GM19025 (cell line): ENCODE measurements around the gene NDUFS6.
A peak's percentile ranks its signal among the peaks of the same experiment; 100 is the strongest.
"Not testable (repeated sequence)": the region's sequence is repeated elsewhere in the genome, so short reads cannot be mapped to it uniquely, and the experiment has no call there.

ENCODE experiments used
- ATAC-seq: cut with Tn5 transposase; IDR thresholded peaks from one replicate; pipeline ENCODE4 v1.9.1; 2021; ENCODE audit warnings: mild to moderate bottlenecking, low read depth, moderate library complexity; ENCODE audit not compliant: unreplicated experiment

Gene NDUFS6

GRCh38 chr5:1827886-1828397, 26.7 kb downstream of the NDUFS6 start:
- peak; percentile 69 for ATAC-seq

- ATAC-seq, result no peak
Observed at GRCh38 chr5:1830571-1831228, 29.5 kb downstream of the NDUFS6 start.

DNA sequence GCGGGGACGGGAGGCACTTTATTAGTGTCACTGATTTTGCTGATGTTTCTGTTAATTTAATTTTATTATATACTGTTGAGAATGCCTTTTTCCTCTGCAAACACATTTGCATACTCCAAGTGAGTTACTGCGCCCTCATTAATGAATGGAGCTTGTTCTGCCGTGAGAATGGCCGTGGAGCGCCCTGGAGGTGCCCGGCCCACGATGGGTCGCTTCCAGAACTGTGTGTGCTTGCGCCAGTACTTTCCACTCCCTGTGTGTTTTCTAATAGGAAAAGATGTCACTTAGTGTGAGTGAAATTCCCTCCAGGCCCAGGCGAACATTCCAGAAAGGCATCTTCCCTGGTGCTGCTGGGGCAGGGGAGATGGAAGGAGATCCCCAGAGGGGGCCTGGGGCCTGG, 30.1 kb downstream of the NDUFS6 start:
- ATAC-seq, result no peak

DNA sequence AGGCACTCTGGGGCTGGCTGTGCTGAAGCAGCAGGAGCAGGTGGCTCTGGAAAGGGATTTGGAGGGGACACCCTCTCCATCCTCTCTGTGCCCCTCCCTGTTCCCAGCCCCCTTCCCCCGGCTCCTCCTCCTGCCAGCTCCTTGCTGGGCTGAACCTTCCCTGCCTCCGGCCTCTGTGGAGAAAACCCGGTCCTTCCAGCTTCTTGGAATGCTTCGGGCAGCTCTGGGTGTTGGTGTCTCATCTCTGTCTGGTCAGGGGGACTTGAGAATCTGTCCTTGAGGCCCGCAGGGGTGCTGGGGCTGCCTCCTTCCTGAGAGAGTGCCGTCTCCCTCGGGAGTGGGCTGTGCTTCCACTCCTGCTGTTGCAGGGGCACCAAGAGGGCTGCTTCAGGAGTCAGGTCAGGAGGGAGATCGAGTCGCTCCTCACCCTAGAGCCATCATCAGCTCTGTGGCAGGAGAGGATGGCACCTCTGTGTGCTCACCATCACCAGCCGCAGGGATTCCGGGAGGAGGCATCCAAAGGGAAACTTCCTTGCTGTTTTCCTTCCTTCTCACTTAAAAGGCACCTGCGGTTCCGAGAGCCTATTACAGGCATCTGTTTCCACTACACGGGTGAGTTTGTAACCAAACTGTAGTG, 30.6 kb downstream of the NDUFS6 start:
- ATAC-seq, result no peak

GRCh38 chr5:1832511-1833250, 31.5 kb downstream of the NDUFS6 start:
- no peak for ATAC-seq

DNA sequence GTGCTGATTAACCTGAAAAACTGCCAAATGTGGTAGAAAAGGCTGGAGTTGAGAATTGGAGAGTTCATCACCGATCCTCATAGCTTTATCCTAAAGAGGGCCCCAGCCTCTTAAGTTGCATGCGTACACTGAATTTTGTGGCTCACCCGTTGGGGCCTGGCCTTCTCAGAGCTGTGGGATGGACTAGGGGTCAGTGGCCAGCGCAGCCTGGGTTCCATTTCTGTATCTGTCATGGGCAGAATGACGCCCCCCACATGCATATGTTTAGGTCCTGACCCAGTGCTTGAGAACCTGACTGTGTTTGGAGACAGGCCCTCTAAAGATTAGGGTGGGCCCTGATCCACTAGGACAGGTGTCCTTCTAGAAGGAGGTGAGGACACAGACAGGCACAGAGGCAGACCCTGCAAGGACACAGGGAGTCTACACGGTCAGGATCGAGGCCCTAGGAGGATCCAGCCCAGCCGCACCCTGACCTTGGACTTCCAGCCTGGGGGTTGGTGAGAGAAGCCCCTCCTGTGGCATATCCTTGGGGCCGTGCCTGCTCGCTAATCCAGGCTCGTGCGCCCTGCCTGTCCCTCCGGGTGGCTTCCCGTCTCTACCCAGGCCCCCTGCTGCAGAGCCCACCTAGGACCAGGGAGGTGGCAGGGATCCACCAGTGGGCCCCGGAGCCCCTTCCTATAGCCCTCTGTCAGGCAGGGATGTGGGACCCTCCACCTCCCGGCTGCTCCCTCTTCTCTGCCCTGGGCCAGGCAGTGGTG, 32.2 kb downstream of the NDUFS6 start:
- no peak for ATAC-seq

- no peak for ATAC-seq
Observed at GRCh38 chr5:1834022-1834551, 32.9 kb downstream of the NDUFS6 start.

DNA sequence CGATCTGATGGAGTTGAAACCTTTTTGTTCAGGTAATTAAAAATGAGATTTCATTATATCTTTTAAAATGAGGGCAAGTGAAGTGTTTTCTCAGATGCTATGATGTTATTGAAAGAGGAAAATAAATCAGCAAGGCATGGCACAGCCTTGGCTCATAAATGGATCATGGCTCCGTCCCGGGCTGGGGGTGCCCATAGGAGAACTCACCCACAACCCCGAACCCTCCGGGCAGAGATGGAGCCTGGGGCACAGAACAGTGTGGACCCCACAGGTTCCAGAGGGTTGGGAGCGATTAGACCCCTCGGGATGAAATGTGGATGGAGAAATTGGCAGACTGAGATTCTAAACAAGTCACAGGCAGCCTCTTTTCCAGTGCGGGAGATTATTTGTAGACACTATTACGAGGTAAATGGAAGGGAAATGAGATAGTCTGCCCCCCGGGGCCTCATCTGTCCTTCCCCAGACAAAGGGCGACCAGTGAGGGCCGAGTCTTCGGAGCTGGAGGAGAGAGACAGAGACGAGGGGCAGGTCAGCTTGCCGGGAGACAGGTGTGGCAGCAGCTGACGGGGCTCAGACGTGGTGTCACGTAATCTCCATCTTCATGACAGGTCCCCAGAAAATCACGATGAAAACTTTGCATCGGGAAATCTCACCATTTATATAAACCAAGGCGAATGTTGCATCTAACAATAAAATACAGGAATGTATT, 33.7 kb downstream of the NDUFS6 start:
- ATAC-seq, result no peak

- ATAC-seq, result no peak
Observed at GRCh38 chr5:1835431-1835830, 34.2 kb downstream of the NDUFS6 start.

DNA sequence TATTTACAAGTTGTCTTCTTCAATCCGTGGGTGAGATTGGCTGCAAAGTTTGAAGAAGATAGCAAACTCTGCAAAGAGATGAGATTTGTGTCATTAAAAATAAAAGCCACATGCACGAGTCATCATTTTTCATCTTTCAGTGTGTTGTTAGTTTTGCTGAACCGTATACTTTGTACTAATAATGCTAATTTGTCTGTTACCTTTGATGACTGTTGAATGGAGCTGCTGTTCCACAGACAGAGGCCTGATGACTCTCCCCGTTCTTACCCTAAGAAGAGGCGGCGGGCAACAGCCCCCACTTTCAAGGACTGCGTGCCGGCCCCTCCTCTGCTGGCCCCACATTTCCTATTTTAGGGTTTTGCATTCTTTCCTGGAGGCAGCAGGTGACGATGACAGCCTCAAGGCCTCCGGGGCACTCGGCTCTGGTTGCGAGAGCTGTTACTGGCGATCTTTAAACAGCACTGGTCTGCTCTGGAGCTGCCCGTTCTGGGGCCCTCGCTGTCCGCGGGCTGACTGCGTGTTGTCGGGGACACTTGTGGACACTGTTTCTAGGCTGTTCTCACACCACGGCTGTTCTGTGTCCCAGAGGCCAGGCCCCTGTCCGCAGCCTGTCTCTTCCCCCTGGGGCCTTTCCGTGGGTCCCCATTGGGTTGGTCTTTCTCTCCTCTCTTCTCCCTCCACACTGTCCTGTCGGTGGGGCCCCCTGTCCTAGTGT, 35.1 kb downstream of the NDUFS6 start:
- no peak for ATAC-seq

DNA sequence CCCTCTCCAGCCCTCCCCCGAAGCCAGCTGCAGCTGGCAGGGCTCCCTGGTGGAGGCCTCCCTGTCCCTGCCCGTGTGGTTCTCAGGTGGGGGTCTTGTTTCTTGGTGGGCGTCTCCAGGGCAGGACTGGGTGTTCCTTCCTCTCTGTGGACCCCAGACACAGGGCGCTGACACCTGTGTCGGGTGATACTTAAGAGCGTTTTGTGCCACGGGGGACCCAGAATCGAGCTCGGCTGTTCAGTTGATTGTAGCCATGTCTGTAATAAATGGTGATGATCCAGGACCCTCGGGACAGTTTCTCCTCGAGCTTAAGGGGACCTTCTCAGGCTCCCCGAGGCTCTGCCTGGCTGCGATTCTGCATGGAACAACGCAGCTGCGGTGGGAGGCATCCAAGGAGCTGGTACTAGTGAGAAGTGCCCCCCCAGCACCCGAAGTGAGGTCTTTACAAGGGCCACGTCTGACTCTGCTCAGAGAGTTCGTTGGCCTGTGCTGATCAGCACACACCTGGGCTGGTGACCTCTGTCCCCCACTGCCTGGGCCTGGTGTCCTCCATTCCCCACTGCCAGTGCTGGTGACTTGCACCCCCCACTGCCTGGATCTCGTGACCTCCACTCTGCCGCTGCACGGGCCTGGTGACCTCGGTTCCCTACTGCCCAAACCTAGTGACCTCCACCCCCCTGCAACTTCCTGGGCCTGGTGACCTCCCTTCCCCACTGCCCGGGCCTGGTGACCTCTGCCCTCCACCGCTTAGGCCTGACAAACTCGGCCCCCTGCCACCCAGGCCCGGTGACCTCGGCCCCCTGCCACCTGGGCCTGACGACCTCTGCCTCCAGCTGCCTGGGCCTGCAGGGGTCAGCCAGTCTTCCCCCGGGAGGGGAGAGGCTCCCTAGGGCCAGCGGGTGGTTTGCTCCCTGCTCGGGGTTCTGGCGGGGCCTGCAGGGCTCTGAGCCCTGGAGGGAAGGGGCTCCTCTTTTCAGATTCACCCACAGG, 36.0 kb downstream of the NDUFS6 start:
- ATAC-seq, result no peak

GRCh38 chr5:1838013-1838412, 36.8 kb downstream of the NDUFS6 start:
- ATAC-seq, result no peak

DNA sequence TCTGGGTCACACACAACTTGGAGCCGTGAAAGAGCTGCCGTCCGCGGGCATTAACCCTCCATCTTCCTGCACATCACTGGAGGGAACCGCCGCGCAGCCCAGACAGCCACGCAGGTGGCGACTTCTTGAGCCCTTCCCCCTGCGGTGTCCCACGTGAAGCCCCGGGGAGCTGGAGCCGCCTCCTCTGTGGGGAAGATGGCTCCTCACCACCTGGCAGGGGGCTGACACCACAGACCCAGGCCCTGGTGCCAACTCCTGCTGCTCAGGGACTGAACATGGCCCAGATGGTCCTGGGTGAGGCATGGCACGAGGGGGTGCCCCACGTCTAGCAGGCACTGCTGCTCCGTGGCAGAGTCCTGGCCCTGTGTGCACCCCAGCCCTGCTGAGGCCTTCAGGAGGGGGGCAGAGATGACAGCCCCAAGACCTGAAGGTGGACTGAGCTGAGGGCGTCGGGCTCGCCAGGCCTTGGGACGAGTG, 38.9 kb downstream of the NDUFS6 start:
- ATAC-seq, result no peak

DNA sequence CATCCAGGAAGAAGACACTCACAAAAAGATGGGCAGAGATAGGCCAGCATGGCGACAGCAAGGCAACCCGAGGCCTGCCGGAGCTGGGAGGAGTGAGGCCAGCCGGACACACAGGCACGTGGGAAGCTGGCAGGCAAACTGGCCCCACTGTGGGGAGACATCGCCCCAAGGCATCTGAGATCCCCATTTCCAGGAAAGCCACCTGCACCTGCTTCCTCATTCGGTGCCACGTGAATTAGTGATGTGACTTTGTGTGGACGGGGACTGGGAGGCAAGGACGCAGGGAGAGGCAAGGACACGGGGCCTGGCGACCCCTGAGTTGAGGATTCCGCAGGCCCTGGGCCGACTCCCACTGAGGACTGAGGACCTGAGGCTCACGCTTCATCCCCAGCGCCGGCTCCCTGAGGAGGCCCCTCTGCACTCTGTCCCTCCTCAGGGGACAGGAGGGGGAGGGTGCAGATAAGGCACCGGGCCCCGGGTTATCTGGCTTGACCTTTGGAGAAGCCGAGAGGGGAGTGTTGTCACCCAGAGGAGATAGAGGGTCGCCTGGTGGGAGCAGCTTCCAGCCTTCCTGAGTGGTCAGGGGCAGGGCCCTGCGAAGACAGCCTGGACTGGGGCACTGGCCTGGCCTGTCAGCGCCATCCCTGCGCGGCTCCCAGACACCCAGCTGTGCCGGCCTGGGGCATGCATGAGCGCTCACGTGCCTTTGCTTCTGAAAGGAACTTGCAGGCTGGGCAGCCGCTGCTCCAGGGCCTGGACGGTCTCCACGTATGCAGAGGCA, 39.7 kb downstream of the NDUFS6 start:
- ATAC-seq, result no peak

DNA sequence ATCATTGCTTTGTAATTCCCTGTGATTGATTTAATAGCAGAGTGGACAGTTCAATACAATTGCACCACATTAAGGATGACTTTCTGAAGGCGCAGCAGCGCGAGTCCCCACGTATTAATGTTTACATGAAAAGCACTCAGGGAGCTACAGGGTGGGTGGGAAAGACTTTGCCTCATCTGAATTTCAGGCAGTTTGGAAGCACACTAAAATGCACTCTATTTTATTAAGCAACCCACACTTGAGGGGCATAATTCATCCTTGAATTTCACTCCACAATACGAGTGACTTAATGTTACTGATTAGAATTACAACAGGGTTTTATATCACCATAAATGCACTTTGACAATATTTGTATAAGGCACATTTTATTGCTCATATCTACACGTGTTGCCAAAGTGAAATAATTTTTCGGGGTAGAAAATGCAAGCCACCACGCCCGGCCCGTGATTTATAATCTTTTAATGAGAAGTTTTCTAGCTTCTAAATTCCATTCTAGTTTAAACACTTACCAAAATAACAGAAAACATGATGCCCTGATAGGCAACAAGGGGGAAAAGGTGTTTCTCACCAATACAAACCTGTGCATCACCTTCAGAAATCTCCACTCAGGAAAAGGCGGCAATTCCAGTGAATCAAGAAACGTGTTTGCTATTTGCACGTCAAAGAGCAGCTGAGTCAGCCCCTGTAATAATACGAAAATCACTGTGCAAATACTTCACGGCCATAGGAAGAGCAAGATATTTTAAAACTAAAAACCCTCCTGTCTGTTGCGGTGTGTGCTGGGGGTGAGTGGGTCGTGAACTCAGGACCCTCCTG, 41.0 kb downstream of the NDUFS6 start:
- ATAC-seq, result no peak

DNA sequence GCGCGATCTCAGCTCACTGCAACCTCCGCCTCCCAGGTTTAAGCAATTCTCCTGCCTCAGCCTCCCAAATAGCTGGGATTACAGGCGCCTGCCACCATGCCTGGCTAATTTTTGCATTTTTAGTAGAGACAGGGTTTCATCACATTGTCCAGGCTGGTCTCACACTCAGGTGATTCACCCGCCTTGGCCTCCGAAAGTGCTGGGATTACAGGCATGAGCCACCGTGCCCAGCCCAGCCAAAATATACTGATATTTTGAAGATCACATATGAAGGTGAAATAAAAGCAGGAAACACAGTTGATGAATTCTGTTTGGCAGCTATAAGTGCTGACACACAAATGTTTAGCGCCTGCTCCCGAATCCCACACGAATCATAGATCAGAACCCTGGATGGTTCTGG, 42.6 kb downstream of the NDUFS6 start:
- ATAC-seq, result not testable (repeated sequence)
